MM.1S (cell line): ENCODE results near the gene KIAA1217.

ENCODE experiments used
- DNase-seq: peaks from one replicate; pipeline ENCODE4 v3.0.0-alpha.2; 2015
- H2AFZ ChIP-seq: fragments of 300-600 bp; sonication (generic); 2 replicates; pipeline ENCODE4 v1.6.0; 2016; ENCODE audit warnings: antibody characterized with exemption, low read length
- H3F3A ChIP-seq: fragments of 300-600 bp; sonication (generic); 2 replicates; pipeline ENCODE4 v1.6.1; 2016; ENCODE audit warnings: mild to moderate bottlenecking, antibody characterized with exemption, low read length, moderate library complexity, mixed read lengths; ENCODE audit not compliant: insufficient read depth
- H3K27ac ChIP-seq: fragments of 300-600 bp; sonication (generic); 2 replicates; pipeline ENCODE4 v1.5.1; 2016; ENCODE audit warnings: mild to moderate bottlenecking, low read length
- H3K27me3 ChIP-seq: fragments of 300-600 bp; sonication (generic); replicated peaks from 2 replicates; pipeline ENCODE4 v1.6.0; 2016; ENCODE audit warnings: low read length; ENCODE audit not compliant: insufficient read depth
- H3K36me3 ChIP-seq: fragments of 300-600 bp; sonication (generic); replicated peaks from 2 replicates; pipeline ENCODE4 v1.6.1; 2016; ENCODE audit warnings: mild to moderate bottlenecking, low read length, mixed read lengths; ENCODE audit not compliant: insufficient read depth
- H3K4me1 ChIP-seq: fragments of 300-600 bp; sonication (generic); 2 replicates; pipeline ENCODE4 v1.6.1; 2016; ENCODE audit warnings: low read length, mixed read lengths
- H3K4me2 ChIP-seq: fragments of 300-600 bp; sonication (generic); 2 replicates; pipeline ENCODE4 v1.6.0; 2016; ENCODE audit warnings: low read depth, low read length
- H3K4me3 ChIP-seq: fragments of 300-600 bp; sonication (generic); 2 replicates; pipeline ENCODE4 v1.5.1; 2016; ENCODE audit warnings: low read length, mixed read lengths
- H3K79me2 ChIP-seq: fragments of 300-600 bp; sonication (generic); 2 replicates; pipeline ENCODE4 v1.6.1; 2016; ENCODE audit warnings: mixed run types, low read length, mixed read lengths
- H3K9ac ChIP-seq: fragments of 300-600 bp; sonication (generic); 2 replicates; pipeline ENCODE4 v1.6.1; 2016; ENCODE audit warnings: low read length, mixed read lengths
- H3K9me2 ChIP-seq: fragments of 300-600 bp; sonication (generic); replicated peaks from 2 replicates; pipeline ENCODE4 v1.6.1; 2016; ENCODE audit warnings: mild to moderate bottlenecking, low read length, mixed read lengths; ENCODE audit not compliant: insufficient read depth
- H3K9me3 ChIP-seq: fragments of 300-600 bp; sonication (generic); replicated peaks from 2 replicates; pipeline ENCODE4 v1.6.1; 2016; ENCODE audit warnings: mild to moderate bottlenecking, low read length, mixed read lengths; ENCODE audit not compliant: insufficient read depth
- H4K20me1 ChIP-seq: fragments of 300-600 bp; sonication (generic); 2 replicates; pipeline ENCODE4 v1.6.1; 2016; ENCODE audit warnings: mild to moderate bottlenecking, low read length, moderate library complexity, mixed read lengths; ENCODE audit not compliant: insufficient read depth
- CTCF ChIP-seq: fragments of 300-600 bp; sonication (generic); IDR thresholded peaks from 2 replicates; pipeline ENCODE4 v1.5.1; 2016; ENCODE audit warnings: antibody characterized with exemption, low read length, mixed read lengths
- EZH2 ChIP-seq: fragments of 300-600 bp; sonication (generic); optimal IDR thresholded peaks from 2 replicates; pipeline ENCODE3; 2017; ENCODE audit warnings: low read depth, mild to moderate bottlenecking, antibody characterized with exemption, low read length, mixed read lengths
- EZH2phosphoT487 ChIP-seq: fragments of 300-600 bp; sonication (generic); IDR thresholded peaks from 2 replicates; pipeline ENCODE4 v1.6.1; 2018; ENCODE audit warnings: antibody characterized with exemption, low read length

Gene KIAA1217

GRCh38 chr10:24208661-24209431 is at the start of gene KIAA1217:
Gene KIAA1217 (plus strand): TSS chr10:24209138. CDS start chr10:24209194, 56 bp downstream.
- H3K36me3 ChIP-seq = no peaks in the 10 kb centered on the region
- H3K4me1 ChIP-seq = 0 out of 2 replicates have a peak, but pooled peaks cover 4% of the 10 kb centered on the region
- peak; percentile 48 for DNase-seq
- no peaks in the 10 kb centered on the region for H3K27me3 ChIP-seq
- peak within 1 kb of the TSS; percentile 29 for H2AFZ ChIP-seq
- H3K79me2 ChIP-seq = no peaks in the 10 kb centered on the region
- no peaks in the 10 kb centered on the region for H3F3A ChIP-seq
- H3K9me2 ChIP-seq = no peaks in the 10 kb centered on the region
- TF ChIP-seq EZH2 (no peak), EZH2phosphoT487 (no peak), CTCF (no peak)
- no peak within 1 kb of the TSS; the same call in 1 of the 2 replicates for H3K27ac ChIP-seq
- H3K9ac ChIP-seq = peak within 1 kb of the TSS; percentile 19; the same call in 1 of the 2 replicates
- H3K9me3 ChIP-seq = no peaks in the 10 kb centered on the region
- peak within 1 kb of the TSS; percentile 60 for H3K4me2 ChIP-seq
- H4K20me1 ChIP-seq = no peaks in the 10 kb centered on the region
- H3K4me3 ChIP-seq = peak within 1 kb of the TSS; percentile 62

GRCh38 chr10:24162206-24162985 is 46.5 kb upstream of the KIAA1217 start:
- no peaks in the 10 kb centered on the region for H3K4me1 ChIP-seq
- H3F3A ChIP-seq = no peaks in the 10 kb centered on the region
- H3K4me2 ChIP-seq = no peak overlapping the region
- H3K27ac ChIP-seq = no peak overlapping the region
- DNase-seq = no peak
- no peaks in the 10 kb centered on the region for H3K36me3 ChIP-seq
- H3K27me3 ChIP-seq = no peaks in the 10 kb centered on the region
- no peak overlapping the region for H2AFZ ChIP-seq
- H3K9me3 ChIP-seq = no peaks in the 10 kb centered on the region
- no peaks in the 10 kb centered on the region for H4K20me1 ChIP-seq
- no peaks in the 10 kb centered on the region for H3K79me2 ChIP-seq
- no peak overlapping the region for H3K4me3 ChIP-seq
- H3K9me2 ChIP-seq = no peaks in the 10 kb centered on the region
- TF ChIP-seq CTCF (no peak), EZH2 (no peak), EZH2phosphoT487 (no peak)
- H3K9ac ChIP-seq = no peak overlapping the region

GRCh38 chr10:24163485-24163884 is 45.5 kb upstream of the KIAA1217 start:
- Histone ChIP-seq H3K4me3 (no peak overlapping the region), H3F3A (no peaks in the 10 kb centered on the region), H3K27ac (no peak overlapping the region), H3K9me3 (no peaks in the 10 kb centered on the region), H3K79me2 (no peaks in the 10 kb centered on the region), H3K4me2 (no peak overlapping the region), H4K20me1 (no peaks in the 10 kb centered on the region), H3K9ac (no peak overlapping the region), H2AFZ (no peak overlapping the region), H3K9me2 (no peaks in the 10 kb centered on the region), H3K4me1 (no peaks in the 10 kb centered on the region), H3K36me3 (no peaks in the 10 kb centered on the region), H3K27me3 (no peaks in the 10 kb centered on the region)
- TF ChIP-seq CTCF (no peak), EZH2phosphoT487 (no peak), EZH2 (no peak)
- DNase-seq = no peak
